Stimulated activated CD8-positive, alpha-beta memory T cell treated with anti-CD3 and anti-CD28 coated beads, Interleukin-7, amount 100 ng/mL, for 4 hours (primary cell): ENCODE results near the gene TIMM23B.
"Not testable (repeated sequence)": the region's sequence is repeated elsewhere in the genome, so short reads cannot be mapped to it uniquely, and the experiment has no call there.

Source experiments
- DNase-seq, 2 donors: peaks; one replicate each; pipeline ENCODE4 v3.0.0-alpha.2; 2020; ENCODE audit warnings: low read depth in 2 of 2

The TIMM23B gene, protein sequence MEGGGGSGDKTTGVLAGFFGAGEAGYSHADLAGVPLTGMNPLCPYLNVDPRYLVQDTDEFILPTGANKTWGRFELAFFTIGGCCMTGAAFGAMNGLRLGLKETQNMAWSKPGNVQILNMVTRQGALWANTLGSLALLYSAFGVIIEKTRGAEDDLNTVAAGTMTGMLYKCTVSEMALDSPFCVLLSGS

DNA sequence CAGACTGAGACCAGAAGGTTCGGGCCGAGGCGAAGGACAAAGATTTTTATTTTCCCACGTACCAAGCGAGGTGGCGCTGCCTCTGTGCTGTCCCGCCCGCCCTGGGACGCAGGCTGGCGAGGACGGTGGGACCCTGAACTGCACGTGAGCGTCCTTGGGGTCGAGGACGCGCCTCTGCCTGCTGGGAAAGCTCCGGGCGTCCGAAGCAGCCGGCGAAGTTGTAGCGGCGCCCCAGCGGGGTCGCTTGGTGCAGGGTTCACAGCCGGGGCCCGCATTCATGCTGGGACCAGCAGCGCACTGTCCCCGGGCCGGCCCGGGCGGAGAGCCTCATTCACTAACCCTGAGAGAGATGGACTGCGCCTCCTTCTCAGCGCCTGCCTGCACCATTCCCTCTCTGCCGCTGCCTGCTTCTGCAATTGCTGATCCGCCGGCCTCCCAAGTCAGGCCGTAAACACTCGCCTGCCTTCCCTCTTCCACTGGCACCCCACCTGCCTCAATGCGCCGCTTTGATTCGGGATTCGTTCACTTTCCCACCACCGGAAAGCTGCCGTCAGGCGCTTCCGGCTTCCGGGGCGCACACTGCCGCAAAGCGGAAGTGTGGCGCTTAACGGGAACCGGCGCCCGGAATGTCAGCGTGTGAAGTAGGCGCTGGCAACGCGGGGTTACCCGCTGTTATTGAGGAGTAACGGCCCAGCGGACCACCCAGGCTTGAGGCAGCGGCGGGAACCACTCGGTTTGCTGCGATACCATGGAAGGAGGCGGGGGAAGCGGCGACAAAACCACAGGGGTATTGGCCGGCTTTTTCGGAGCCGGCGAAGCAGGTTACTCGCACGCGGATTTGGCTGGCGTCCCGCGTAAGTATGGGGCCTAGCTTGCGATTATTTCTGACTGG is at the start of gene TIMM23B, which contains the start of gene PARG:
TSS of gene TIMM23B (plus strand) at position 607 of the 892 bp plus-strand sequence. CDS start at position 749, 142 bp downstream.
TSS of gene PARG (minus strand) at position 581 of the 892 bp plus-strand sequence. CDS start at position 279, 302 bp downstream.
- peak; percentile 61 to 73 for DNase-seq

- not testable (repeated sequence) for DNase-seq
Observed at GRCh38 chr10:49899999-49900398, 41.9 kb upstream of the TIMM23B start.

GRCh38 chr10:49900406-49900805 is 41.4 kb upstream of the TIMM23B start:
- not testable (repeated sequence) for DNase-seq

- not testable (repeated sequence) for DNase-seq
Observed at GRCh38 chr10:49903829-49904228, 38.0 kb upstream of the TIMM23B start.

- not testable (repeated sequence) for DNase-seq
Observed at GRCh38 chr10:49908290-49909080, 33.4 kb upstream of the TIMM23B start.

DNA sequence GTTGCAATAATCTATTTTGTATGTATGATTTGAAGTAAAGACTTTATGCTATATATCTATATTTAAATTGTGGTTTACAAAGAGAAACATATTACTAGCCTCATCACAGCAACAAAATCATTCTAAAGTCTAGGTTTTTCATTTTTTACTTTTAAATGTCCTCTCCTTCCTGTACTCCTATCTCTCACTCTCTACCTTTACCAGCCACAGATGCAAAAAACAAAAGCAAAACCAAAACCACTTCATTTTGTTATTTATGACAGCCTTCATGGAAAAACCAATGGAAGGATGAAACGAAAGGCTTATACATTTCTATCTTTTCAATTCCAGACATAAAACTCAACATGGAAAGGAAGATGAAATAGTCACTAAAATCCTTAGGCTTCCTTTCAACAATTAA is 31.6 kb upstream of the TIMM23B start:
- not testable (repeated sequence) for DNase-seq

DNA sequence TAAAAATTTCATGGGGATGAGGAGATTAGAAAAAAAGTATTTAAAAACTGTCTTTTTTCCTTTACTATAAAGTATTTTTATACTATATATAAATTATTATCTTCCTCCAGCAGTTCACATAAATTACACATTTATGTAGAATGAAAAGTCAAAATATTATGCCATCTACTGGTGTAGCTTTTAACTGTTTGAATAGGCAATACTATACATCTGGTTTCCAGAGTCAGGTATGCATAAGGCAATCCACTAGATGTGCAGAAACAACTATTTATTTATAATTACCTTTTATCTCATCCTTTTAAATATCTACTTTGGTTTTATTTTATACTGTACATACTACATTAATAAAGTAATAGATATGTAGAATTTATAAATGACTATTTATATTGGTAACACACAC is 25.4 kb upstream of the TIMM23B start:
- DNase-seq = not testable (repeated sequence)

GRCh38 chr10:49917927-49918326 is 23.9 kb upstream of the TIMM23B start:
- DNase-seq = not testable (repeated sequence)

DNA sequence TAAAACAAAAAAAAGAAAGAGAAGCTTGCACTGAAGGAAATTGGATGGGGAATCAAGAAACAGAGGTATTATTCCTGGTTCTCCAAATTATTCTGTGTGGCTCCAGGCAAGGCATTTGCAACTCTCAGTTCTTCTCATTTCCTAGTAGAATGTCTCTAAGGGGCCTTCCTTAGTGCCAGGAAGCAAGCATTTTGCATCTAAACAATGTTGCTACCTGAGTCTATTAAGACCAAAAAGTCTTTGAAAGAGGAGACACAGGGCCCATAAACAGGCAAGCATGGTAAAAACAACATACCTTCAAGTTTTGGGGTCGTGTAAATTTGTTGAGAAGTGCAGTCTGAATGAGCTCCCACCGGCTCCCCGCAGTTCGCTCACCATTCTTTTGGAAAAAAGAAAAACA is 19.8 kb upstream of the TIMM23B start:
- not testable (repeated sequence) for DNase-seq

DNA sequence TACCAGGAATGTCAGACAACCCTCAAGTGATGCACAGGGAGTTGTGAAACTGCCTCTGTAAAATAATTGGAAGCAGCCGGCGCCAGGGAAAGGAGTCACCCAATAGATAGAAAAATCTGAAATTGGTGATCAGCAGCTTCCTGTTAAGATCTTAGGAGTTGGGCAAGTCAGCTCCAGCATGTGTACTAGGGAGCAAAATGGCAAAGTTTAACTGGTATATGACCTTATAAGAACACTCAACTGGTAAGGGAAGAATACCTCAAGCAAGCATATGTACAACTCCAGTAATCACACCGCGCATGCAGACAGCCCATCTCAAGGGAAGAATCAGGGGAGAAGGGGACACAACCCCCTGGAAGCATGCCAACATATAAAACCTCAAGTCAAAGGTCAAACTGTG is 18.3 kb upstream of the TIMM23B start:
- DNase-seq = not testable (repeated sequence)

DNA sequence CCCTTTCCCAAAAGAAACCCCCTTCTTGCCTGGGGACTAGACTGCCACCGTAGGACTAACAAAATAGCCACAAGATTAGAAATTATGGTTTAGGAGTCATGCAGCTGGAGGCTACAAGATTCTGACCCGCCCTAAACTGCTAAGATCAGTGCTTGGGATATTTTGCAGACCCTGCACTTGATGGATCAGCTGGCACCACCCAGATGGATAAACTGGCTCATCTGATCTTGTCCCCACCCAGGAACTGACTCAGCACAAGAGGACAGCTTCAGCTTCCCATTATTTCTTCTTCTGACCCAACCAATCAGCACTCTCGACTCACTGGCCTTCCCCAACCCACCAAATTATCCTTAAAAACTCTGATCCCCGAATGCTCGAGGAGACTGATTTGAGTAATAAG is 10.6 kb upstream of the TIMM23B start:
- DNase-seq = not testable (repeated sequence)

DNA sequence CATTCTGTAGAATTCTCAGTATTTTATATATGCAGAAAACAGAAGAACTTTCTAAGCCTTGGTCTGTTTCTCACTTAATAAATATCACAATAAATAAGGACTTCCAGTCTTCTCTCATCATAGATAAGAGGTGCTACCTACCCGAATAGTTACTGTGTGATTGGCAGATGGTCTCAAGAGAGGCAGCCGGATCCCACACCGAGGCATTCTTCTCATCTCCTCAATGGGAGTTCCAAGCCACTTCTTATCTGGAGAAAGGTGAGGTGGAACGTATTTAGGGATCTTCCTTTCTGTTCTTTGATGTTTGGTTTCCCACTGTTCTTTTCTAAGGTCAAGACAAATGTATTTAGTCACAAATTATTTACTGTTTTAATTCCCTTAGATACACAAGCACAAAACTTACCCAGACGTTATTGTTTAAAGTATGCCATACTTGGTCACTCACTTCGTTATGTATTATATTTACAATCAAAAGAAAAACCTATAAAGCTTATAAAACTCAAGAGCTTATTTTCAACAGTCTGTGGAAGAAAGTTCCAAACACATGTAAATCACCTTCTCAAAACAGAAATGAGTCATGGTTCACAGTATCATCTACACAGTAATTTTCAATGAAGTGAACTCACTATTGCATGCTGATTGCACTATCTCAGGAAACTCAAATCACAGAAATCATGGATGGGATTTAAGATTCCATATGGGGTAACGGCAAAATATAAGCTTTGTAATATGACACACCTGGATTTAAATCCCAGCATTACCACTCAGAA is 9.7 kb upstream of the TIMM23B start:
- not testable (repeated sequence) for DNase-seq

DNA sequence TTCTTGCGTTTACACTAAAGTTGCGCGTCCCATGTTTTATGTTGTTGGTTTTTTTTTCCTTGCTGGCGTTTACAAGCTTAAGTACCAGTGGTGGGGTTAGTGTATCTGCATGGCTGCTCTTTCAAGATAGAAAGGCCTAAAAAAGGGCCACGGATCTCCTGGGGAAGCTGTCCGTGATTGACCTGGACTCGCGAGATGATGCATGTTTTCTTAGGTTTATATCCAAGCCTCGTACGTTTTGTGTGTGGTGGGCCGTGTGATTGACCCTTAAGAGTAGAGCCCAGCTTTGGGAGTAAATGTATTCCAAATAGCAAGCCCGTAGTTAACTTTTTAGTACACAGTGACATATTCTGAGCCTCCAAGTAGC is 469 bp downstream of the TIMM23B start:
- DNase-seq = not testable (repeated sequence)

- DNase-seq = not testable (repeated sequence)
Observed at GRCh38 chr10:49943607-49944006, 1.8 kb downstream of the TIMM23B start.

DNA sequence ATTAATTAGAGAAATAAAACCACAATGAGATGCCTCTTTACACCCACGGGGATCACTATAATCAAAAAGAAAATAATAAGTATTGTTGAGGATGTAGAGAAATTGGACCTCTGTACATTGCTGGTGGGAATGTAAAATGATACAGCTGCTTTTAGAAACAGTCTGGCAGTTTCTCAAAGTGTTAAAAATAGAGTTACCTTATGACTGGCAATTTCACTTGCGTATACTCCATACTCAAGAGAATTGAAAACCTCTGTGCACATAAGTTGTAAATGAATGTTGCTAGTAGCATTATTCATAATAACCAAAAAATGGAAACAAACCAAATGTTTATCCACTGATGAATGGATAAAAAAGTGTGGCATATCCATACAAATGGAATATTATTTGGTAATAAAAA is 6.3 kb downstream of the TIMM23B start:
- DNase-seq = not testable (repeated sequence)

DNA sequence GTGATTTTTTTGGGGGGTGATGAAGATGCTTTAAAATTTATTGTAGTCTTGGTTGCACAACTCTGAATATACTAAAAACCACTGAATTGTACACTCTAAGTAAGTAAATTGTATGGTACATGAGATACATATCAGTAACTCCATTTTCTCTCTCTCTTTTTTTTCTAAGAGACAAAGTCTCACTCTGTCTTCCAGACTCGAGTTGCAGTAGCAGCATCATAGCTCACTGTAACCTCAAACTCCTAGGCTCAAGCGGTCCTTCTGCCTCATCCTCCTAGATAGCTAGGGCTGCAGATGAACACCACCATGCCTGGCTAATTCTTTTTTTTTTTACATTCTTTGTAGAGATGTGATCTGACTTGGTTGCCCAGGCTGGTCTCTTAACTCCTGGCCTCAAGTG is 6.9 kb downstream of the TIMM23B start:
- DNase-seq = not testable (repeated sequence)

- not testable (repeated sequence) for DNase-seq
Observed at GRCh38 chr10:49952006-49952405, 10.2 kb downstream of the TIMM23B start.

DNA sequence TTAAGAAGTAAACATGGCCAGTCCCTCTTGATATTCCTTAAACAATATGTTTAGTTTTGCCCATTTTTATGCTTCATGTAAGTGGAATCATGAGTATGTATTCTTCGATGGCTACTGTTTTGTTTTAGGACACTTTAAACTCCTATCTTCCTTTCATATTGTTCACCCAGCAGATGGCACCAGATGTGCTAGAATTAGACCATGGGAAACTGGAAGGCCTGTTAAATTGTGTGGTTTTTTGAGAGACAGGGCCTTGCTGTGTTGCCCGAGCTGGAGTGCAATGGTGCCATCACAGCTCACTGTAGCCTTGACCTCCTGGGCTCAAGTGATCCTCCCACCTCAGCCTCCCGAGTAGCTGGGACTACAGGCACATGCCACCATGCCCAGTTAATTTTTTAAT is 11.3 kb downstream of the TIMM23B start:
- not testable (repeated sequence) for DNase-seq

DNA sequence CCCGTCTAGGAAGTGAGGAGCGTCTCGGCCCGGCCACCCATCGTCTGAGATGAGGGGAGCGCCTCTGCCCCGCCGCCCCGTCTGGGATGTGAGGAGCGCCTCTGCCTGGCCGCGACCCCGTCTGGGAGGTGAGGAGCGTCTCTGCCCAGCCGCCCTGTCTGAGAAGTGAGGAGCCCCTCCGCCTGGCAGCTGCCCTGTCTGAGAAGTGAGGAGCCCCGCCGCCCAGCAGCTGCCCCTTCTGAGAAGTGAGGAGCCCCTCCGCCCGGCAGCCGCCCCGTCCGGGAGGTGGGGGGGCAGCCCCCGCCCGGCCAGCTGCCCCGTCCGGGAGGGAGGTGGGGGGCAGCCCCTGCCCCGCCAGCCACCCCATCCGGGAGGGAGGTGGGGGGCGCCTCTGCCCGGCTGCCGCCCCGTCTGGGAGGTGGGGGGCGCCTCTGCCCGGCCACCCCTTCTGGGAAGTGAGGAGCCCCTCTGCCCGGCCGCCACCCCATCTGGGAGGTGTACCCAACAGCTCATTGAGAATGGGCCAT is 28.5 kb downstream of the TIMM23B start:
- not testable (repeated sequence) for DNase-seq

- not testable (repeated sequence) for DNase-seq
Observed at GRCh38 chr10:49971466-49971865, 29.6 kb downstream of the TIMM23B start.

DNA sequence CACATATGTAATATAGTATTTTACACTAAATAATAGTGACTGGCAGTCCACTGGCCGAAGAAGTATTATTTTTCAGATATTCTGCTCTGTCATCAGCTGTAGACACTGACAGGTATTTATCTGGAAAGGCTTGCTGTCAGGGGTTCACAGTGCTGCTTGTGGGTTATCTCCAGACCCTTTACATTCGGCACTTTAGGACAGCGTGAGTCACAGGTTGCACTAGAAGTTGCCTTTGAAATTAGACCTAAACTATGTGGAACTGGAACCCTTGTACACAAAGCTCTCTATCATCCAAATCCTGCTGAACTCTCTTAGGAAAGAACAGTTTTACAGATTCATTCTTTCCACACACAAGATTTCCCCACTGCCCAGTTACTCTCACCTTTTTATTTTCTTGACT is 30.2 kb downstream of the TIMM23B start:
- DNase-seq = not testable (repeated sequence)
